GM20431 (cell line): ENCODE data around the gene PLP1.
"Not testable (repeated sequence)": the region's sequence is repeated elsewhere in the genome, so short reads cannot be mapped to it uniquely, and the experiment has no call there.

Experiments
- in situ Hi-C: fragments of 300-500 bp; cut with MseI, MboI; formaldehyde crosslinking; loops from one replicate; pipeline ENCODE4 v1.15.0; 2020; ENCODE audit warnings: low sequenced_read_pairs; ENCODE audit not compliant: unreplicated experiment

The PLP1 gene

DNA sequence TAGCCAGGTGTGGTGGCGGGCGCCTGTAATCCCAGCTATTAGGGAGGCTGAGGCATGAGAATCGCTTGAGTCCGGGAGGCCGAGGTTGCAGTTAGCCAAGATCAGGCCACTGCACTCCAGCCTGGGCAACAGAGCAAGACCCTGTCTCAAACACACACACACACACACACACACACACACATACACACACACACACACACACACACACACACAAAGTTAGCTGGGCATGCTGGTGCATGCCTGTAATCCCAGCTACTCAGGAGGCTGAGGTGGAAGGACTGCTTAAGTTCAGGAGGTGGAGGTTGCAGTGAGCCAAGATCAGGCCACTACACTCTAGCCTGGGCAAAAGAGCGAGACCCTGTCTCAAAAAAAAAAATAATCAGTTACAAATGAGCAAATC lies 44.2 kb downstream of the PLP1 start:
- in situ Hi-C loops = not testable (repeated sequence)

DNA sequence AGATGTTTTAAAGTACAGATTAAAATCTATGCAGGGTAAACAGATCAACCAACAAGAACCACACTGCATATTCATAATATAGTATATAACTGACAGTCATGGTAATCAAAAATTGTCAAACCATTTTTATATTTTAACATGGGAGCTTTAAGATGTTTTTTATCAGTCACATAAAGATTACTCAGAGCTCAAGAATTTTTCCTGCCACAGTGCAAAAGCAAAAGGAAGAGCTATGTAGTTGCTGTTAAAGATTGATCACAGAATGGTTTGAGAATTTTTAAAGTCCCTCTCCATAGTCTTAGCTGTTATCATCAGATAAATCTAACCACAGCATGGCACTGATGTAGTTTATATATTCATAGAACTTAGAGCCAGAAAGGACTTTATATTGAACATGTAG lies 47.0 kb downstream of the PLP1 start:
- in situ Hi-C loops = no loop called here

DNA sequence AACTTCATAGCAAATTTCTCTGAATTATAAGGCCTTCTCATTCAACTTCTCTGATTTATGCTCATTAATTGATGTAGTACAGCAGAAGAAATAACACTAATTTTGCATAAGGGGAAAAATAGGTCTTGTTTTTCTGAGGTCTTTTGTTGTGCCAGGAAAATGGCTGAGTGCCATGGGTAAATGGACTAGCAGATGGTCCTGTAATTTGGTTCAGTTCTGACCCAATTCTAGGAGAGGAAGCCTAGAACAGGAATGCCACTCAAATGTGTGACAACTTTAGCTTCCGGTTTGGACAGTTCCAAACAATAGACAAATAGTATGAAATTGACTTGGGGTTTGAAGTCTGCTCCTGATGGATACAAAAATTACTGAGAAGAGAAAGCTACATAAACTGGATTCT lies 49.2 kb downstream of the PLP1 start:
- in situ Hi-C loops = loop anchor here (25.0 kb wide), 1 partner anchor 311 kb away; no protein-coding TSS in a partner anchor

DNA sequence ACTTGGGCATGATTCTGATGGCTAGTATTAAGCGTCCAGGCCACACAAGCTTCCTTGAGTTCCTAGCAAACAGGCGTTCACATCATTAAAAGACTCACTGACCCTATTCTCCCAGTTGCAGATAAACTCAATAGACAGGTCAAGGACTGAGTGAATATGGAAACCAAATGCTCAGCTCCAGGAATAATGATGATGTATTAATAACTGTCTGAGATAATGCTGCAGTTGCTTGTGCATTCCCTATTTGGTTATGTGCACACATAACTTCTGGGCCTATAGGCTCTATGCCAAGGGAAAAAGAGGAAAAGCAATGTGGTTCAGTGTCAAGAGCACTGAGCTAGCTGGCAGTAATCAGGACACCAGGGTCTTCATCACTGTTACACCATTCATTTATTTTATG lies 51.9 kb downstream of the PLP1 start:
- in situ Hi-C loops = loop anchor here (25.0 kb wide), 1 partner anchor 309 kb away; no protein-coding TSS in a partner anchor

DNA sequence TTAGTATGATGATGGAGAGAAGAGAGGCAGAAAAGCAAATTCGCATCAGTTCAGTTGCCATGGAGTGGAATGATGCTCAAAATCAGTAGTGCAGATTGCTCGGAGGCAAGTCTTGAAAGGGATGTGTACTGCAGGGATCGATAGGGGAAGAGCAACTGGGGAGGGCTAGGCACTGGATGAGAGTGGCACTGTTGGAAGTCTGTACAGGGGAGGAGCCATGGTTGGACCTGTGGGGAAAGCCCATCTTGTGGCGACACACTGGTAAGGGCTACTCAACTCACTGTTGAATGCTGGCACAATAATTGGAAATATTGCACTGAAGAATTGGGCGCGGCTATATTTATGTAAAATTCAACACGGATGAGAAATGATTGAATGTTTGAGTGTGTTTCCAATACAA lies 54.2 kb downstream of the PLP1 start:
- in situ Hi-C loops = loop anchor here (25.0 kb wide), 1 partner anchor 306 kb away; no protein-coding TSS in a partner anchor

DNA sequence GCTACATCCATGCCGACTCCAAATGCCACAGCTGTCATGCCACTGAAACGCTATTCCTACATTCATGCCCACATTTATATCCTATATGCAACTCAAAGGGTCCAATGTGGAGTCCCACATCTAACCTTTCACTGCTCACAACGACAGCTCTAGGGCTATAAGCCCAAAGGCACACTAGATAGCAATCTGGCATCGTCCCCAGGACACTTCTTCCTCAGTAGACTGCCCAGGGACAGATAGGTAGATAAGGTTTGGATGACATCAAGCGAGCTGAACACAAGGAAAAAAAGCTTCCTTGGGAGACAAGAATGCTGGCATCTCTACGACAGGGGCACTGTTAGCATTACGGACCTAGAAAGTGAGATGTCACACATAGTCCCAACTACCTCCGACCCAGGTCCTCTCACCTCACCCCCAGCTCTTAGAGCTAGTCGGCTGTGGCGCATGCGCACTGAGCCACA lies 54.7 kb downstream of the PLP1 start:
- in situ Hi-C loops = loop anchor here (25.0 kb wide), 1 partner anchor 306 kb away; no protein-coding TSS in a partner anchor

DNA sequence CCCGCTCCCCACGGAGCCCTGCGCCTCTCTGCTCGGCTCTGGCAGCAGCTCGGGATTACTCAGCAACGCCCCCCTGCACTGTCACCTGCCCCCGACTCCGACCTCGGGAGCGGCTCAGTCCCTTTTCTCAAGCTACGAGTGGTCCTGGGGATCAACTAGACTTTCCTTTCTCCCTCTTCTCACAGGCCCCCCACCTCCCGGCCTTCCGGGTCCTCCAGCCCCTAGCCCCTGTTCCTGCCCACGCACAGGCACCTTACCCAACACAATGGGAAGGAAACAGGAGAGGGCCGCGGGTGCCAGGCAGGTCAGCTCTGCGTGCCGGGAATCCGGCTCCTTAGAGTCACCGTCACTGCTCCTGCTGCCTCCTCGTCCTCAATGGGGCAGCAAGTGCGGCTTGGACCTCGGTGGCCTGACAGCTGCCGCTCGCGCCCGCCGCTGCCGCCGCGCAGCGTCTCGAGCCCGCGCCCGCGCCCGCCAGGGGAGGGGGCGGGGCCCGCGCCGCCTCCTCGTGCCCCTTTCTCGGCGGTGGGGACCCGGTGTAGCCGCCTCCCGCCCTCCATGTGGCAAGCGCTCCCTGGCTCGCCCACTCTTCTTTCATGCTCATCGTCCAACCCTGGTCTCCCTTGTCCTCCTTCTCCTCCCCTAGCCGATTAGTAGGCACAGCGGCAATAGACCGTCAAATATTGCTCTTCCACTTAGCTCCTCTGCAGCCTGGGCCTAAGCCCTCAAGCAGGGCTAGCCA lies 55.3 kb downstream of the PLP1 start, which contains the start of gene RAB9B:
Gene RAB9B, minus strand, starts transcription at position 455 of the 742 bp plus-strand sequence. CDS start 6,473 bp downstream, outside the sequence.
- in situ Hi-C loops = loop anchor here (25.0 kb wide), 1 partner anchor 305 kb away; no protein-coding TSS in a partner anchor

DNA sequence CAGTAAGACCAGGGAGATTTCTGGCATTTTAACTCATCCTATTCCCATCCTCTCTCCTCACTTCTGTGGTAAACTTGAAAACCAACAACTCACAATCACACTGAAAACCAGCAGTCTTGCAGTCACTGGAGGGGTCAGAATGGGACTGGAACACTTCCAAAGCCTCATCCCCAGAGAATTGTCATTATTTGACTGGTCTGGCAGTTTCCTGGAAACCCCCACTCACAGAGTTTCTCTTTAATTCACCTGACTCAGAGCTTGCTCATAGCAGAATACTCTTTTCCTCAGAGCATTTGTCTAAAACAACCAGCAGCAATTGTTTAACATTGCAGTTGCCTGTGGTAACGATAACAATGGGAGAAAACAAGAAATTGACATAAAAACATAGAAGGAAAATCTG lies 62.8 kb downstream of the PLP1 start:
- in situ Hi-C loops = loop anchor here (25.0 kb wide), 1 partner anchor 298 kb away; no protein-coding TSS in a partner anchor
